Measurements from ENCODE around the gene YWHAB. TPM values are rescaled to one million over a fixed set of nuclear protein-coding genes. Genes with fewer than 3 reads are reported as not detected.

The YWHAB gene
- total RNA-seq, 2 experiments from 2014 or later: 163 to 167 TPM

DNA sequence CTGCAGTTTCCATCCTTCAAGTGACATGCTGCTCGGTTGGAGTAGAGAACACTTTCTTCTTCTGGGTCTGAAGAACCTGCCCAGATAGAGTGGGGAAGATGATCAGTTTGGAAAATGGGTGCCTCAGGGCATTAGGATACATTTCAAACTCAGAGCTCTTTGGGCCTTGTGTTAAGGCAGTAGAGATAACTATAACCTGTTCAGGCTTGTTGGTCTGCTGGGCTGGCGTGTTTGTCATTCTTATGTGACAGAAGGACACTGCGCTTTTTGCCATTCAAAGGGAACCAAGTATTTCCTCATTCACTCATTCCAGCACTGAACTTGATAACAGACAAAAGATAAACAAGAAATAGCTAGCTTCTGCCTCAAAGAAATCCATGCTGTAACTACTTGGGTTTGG is 70.9 kb downstream of the YWHAB start:
- no peak overlapping the region for H3K27ac ChIP-seq (ENCODE audit: low read depth in 1 of 2, low read length in 2 of 2)
- Mint-ChIP-seq H3K27ac (no peak overlapping the region), H3K36me3 (ENCODE audit: low read depth) (peaks cover 57% of the 10 kb centered on the region), H3K4me1 (ENCODE audit: low read depth) (peaks cover 65% of the 10 kb centered on the region), H3K9me3 (no peaks in the 10 kb centered on the region), H3K27me3 (no peaks in the 10 kb centered on the region), H3K4me3 (no peak overlapping the region)
- CTCF ChIA-PET: no interaction called here
- no peaks in the 10 kb centered on the region for H3K27me3 ChIP-seq (ENCODE audit: control insufficient read depth in 1 of 2, insufficient read depth in 2 of 2, low read length in 2 of 2)
- POLR2A ChIA-PET: interaction anchor here (2.2 kb wide), 1 partner anchor 11 kb away, joined by 11 read pairs; the partner anchor contains the start of gene STK4
- TF ChIP-seq, protein P1, sequence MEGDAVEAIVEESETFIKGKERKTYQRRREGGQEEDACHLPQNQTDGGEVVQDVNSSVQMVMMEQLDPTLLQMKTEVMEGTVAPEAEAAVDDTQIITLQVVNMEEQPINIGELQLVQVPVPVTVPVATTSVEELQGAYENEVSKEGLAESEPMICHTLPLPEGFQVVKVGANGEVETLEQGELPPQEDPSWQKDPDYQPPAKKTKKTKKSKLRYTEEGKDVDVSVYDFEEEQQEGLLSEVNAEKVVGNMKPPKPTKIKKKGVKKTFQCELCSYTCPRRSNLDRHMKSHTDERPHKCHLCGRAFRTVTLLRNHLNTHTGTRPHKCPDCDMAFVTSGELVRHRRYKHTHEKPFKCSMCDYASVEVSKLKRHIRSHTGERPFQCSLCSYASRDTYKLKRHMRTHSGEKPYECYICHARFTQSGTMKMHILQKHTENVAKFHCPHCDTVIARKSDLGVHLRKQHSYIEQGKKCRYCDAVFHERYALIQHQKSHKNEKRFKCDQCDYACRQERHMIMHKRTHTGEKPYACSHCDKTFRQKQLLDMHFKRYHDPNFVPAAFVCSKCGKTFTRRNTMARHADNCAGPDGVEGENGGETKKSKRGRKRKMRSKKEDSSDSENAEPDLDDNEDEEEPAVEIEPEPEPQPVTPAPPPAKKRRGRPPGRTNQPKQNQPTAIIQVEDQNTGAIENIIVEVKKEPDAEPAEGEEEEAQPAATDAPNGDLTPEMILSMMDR (IDR thresholded peaks at IDR 0.05): no peak
- H3K9me3 ChIP-seq (ENCODE audit: control insufficient read depth in 1 of 2, insufficient read depth in 1 of 2, low read length in 2 of 2): no peaks in the 10 kb centered on the region
- peaks cover 31% of the 10 kb centered on the region for H3K4me1 ChIP-seq (ENCODE audit: insufficient read depth, low read length)
- no peak for DNase-seq
- ATAC-seq (ENCODE audit: poor library complexity): no peak
- intact Hi-C loops (cut with DNase I, micrococcal nuclease): loop anchor here (5.0 kb wide), 1 partner anchor 36 kb away; no protein-coding TSS in a partner anchor
- H3K4me3 ChIP-seq (ENCODE audit: low read length): no peak overlapping the region
- H3K36me3 ChIP-seq (ENCODE audit: insufficient read depth, low read length): peaks cover 56% of the 10 kb centered on the region

Other genes starting within 250 kb of the YWHAB start
- gene ADA, start 234.0 kb upstream of the YWHAB start, total RNA-seq: 10 to 100 TPM; 31.7 to 32.8 TPM
- not detected for gene CCN5, start 170.3 kb upstream of the YWHAB start, total RNA-seq
- gene KCNK15, start 139.8 kb upstream of the YWHAB start, total RNA-seq: not detected
- not detected for gene RIMS4, start 75.2 kb upstream of the YWHAB start, total RNA-seq
- 10 to 100 TPM; 22.8 to 27.5 TPM for gene PABPC1L, start 24.4 kb downstream of the YWHAB start, total RNA-seq
- 1 to 10 TPM; 5.6 to 5.9 TPM for gene TOMM34, start 74.7 kb downstream of the YWHAB start, total RNA-seq
- 100 to 1,000 TPM; 265 to 277 TPM for gene STK4, start 80.8 kb downstream of the YWHAB start, total RNA-seq
- not detected for gene KCNS1, start 215.4 kb downstream of the YWHAB start, total RNA-seq
- not detected for gene WFDC5, start 229.5 kb downstream of the YWHAB start, total RNA-seq
- gene WFDC12, start 238.8 kb downstream of the YWHAB start, total RNA-seq: not detected

Measured in CD4-positive, alpha-beta T cell (primary cell).